SK-N-SH (cell line): ENCODE data around the gene SYT11. TPM values are rescaled to one million over a fixed set of nuclear protein-coding genes. Genes with fewer than 3 reads are reported as not detected.
"Not testable (repeated sequence)": the region's sequence is repeated elsewhere in the genome, so short reads cannot be mapped to it uniquely, and the experiment has no call there.

Experiments
- CTCF ChIA-PET: fragments of 300-600, 350-600 bp; formaldehyde crosslinking; extraction: SDS; loops from one replicate; lab custom pipeline; 2021; lab: Yijun Ruan, JAX
- POLR2A ChIA-PET: fragments of 350-600 bp; sonication (Branson Sonifier 250); formaldehyde crosslinking; extraction: SDS; loops from one replicate; lab custom pipeline; 2020; ENCODE audit warnings: antibody characterized with exemption, inconsistent platforms; lab: Yijun Ruan, JAX
- DNase-seq: peaks from one replicate; pipeline ENCODE4 v3.0.0; 2012
- H2AFZ ChIP-seq: fragments of 200-600 bp; sonication (generic); 2 replicates; pipeline ENCODE4 v1.8.1; 2016; ENCODE audit warnings: antibody characterized with exemption, mild to moderate bottlenecking, low read depth
- H3F3A ChIP-seq: fragments of 200-600 bp; sonication (generic); replicated peaks from 2 replicates; pipeline ENCODE3; 2016; ENCODE audit warnings: antibody characterized with exemption, mild to moderate bottlenecking; ENCODE audit not compliant: insufficient read depth
- H3K27ac ChIP-seq, 2 experiments: fragments of 200-500 bp in 1 of 2; fragments of 200-600 bp in 1 of 2; sonication (Bioruptor generic) in 1 of 2; sonication (generic), shearing (Covaris generic) in 1 of 2; 2 replicates each; pipeline versions ENCODE4 v1.5.1 to v1.6.1; 2014 to 2016; ENCODE audit warnings: low read depth in 2 of 2, inconsistent platforms in 1 of 2, low read length in 1 of 2, mild to moderate bottlenecking in 1 of 2, mixed read lengths in 1 of 2
- H3K27me3 ChIP-seq: fragments of 200-600 bp; sonication (generic), shearing (Covaris generic); 2 replicates; pipeline ENCODE4 v1.6.1; 2016; ENCODE audit warnings: mixed run types; ENCODE audit not compliant: insufficient read depth
- H3K36me3 ChIP-seq, 2 experiments: fragments of 200-500 bp in 1 of 2; fragments of 200-600 bp in 1 of 2; sonication (Bioruptor generic) in 1 of 2; sonication (generic) in 1 of 2; replicated peaks in 1 of 2; 2 replicates each; pipeline versions ENCODE3 to v1.5.1; 2014 to 2016; ENCODE audit warnings: low read length in 1 of 2, mild to moderate bottlenecking in 1 of 2; ENCODE audit not compliant: insufficient read depth in 2 of 2, control insufficient read depth in 1 of 2
- H3K4me1 ChIP-seq, 2 experiments: fragments of 200-500 bp in 1 of 2; fragments of 200-600 bp in 1 of 2; sonication (Bioruptor generic) in 1 of 2; sonication (generic), shearing (Covaris generic) in 1 of 2; 2 replicates each; pipeline versions ENCODE4 v1.5.1 to v1.6.1; 2014 to 2016; ENCODE audit warnings: low read depth in 1 of 2, low read length in 1 of 2, mixed run types in 1 of 2; ENCODE audit not compliant: insufficient read depth in 2 of 2, control insufficient read depth in 1 of 2
- H3K4me2 ChIP-seq: fragments of 200-600 bp; sonication (generic), shearing (Covaris generic); 2 replicates; pipeline ENCODE4 v1.6.1; 2017; ENCODE audit warnings: mixed run types
- H3K4me3 ChIP-seq, 2 experiments: fragments of 200-500 bp in 1 of 2; fragments of 200-600 bp in 1 of 2; sonication (Bioruptor generic) in 1 of 2; sonication (generic), shearing (Covaris generic) in 1 of 2; 2 replicates each; pipeline versions ENCODE4 v1.5.1 to v1.8.1; 2014 to 2016; ENCODE audit warnings: low read depth in 2 of 2, inconsistent platforms in 1 of 2, low read length in 1 of 2, mild to moderate bottlenecking in 1 of 2, mixed read lengths in 1 of 2, moderate library complexity in 1 of 2
- H3K79me2 ChIP-seq: fragments of 200-600 bp; sonication (generic); 2 replicates; pipeline ENCODE4 v1.8.1; 2017; ENCODE audit warnings: mild to moderate bottlenecking; ENCODE audit not compliant: insufficient read depth
- H3K9ac ChIP-seq: fragments of 200-600 bp; sonication (generic); 2 replicates; pipeline ENCODE4 v1.6.1; 2017; ENCODE audit warnings: mixed run types
- H3K9me2 ChIP-seq: fragments of 200-600 bp; sonication (generic); 2 replicates; pipeline ENCODE4 v1.6.1; 2017; ENCODE audit warnings: mixed run types
- H3K9me3 ChIP-seq: fragments of 200-600 bp; sonication (generic); 2 replicates; pipeline ENCODE4 v1.6.1; 2017; ENCODE audit warnings: mixed run types, mild to moderate bottlenecking, moderate library complexity
- H4K20me1 ChIP-seq: fragments of 200-600 bp; sonication (generic); 2 replicates; pipeline ENCODE4 v1.6.1; 2017; ENCODE audit warnings: mild to moderate bottlenecking, mixed run types; ENCODE audit not compliant: insufficient read depth
- CHD2 ChIP-seq: fragments of 150-350 bp; IDR thresholded peaks from 2 replicates; pipeline ENCODE4 v1.6.1; 2018; ENCODE audit warnings: low read length; ENCODE audit not compliant: partially characterized antibody
- ELF1 ChIP-seq: IDR thresholded peaks from 2 replicates; pipeline ENCODE4 v1.4.0; 2012
- FOXJ3 ChIP-seq: sonication (generic); formaldehyde crosslinking; IDR thresholded peaks from 2 replicates; pipeline ENCODE4 v1.5.1; 2020; ENCODE audit warnings: mild to moderate bottlenecking, missing genetic modification reagents
- GABPA ChIP-seq: IDR thresholded peaks from 2 replicates; pipeline ENCODE4 v1.4.0; 2012; ENCODE audit warnings: low read depth, mild to moderate bottlenecking
- GATA2 ChIP-seq: sonication (generic); formaldehyde crosslinking; IDR thresholded peaks from 2 replicates; pipeline ENCODE4 v1.5.0; 2020; ENCODE audit warnings: mild to moderate bottlenecking, missing genetic modification reagents
- IRF3 ChIP-seq: fragments of 150-350 bp; IDR thresholded peaks from 2 replicates; pipeline ENCODE4 v1.6.1; 2016; ENCODE audit warnings: mild to moderate bottlenecking, low read depth, low read length
- JUND ChIP-seq: IDR thresholded peaks from 2 replicates; pipeline ENCODE4 v1.4.0; 2012
- MAX ChIP-seq: IDR thresholded peaks from 2 replicates; pipeline ENCODE4 v1.4.0; 2012; ENCODE audit warnings: low read depth
- MEF2A ChIP-seq: IDR thresholded peaks from 2 replicates; pipeline ENCODE4 v1.4.0; 2012; ENCODE audit warnings: low read depth, borderline replicate concordance
- NFIC ChIP-seq: IDR thresholded peaks from 2 replicates; pipeline ENCODE4 v1.4.0; 2012; ENCODE audit warnings: borderline replicate concordance
- NRF1 ChIP-seq: IDR thresholded peaks from 2 replicates; pipeline ENCODE4 v1.6.1; 2012; ENCODE audit warnings: low read depth, mild to moderate bottlenecking, low read length
- PBX3 ChIP-seq: IDR thresholded peaks from 2 replicates; pipeline ENCODE4; 2012
- RCOR1 ChIP-seq: fragments of 150-350 bp; IDR thresholded peaks from 2 replicates; pipeline ENCODE4 v1.6.1; 2017; ENCODE audit warnings: antibody characterized with exemption, low read length
- SMC3 ChIP-seq: IDR thresholded peaks from 2 replicates; pipeline ENCODE4 v1.6.1; 2012; ENCODE audit warnings: low read depth, low read length, improper control_type of control experiment
- USF2 ChIP-seq: fragments of 150-350 bp; IDR thresholded peaks from 2 replicates; pipeline ENCODE4 v1.6.1; 2017; ENCODE audit warnings: antibody characterized with exemption, low read length, low read depth, borderline replicate concordance
- YY1 ChIP-seq: IDR thresholded peaks from 2 replicates; pipeline ENCODE4 v1.4.0; 2012; ENCODE audit warnings: low read depth, mild to moderate bottlenecking
- WGBS: methylation state at CpG from one replicate; pipeline ENCODE4 v1.1.6; 2017; ENCODE audit warnings: low lambda C conversion rate; 5-methylcytosine and 5-hydroxymethylcytosine counted together
- polyA plus RNA-seq, 3 experiments: library from polyadenylated mRNA; depleted of rRNA; stranded (reverse); fragments of >200 nt; gene quantifications; 2 replicates each; pipeline ENCODE4 v1.2.3, GENCODE V29; 2012

Gene SYT11
- polyA plus RNA-seq, 1 of the 3 experiments (the other 2 are of a cell fraction) = 26.7 TPM

- 100% methylated on average over 2 of the region's 2 CpGs for WGBS
- Histone ChIP-seq H3K36me3 (peaks cover 84 to 91% of the 10 kb centered on the region in 2 experiments), H3K4me3 (no peak overlapping the region), H3K27ac (no peak overlapping the region), H2AFZ (no peak overlapping the region), H3K27me3 (no peaks in the 10 kb centered on the region), H3K4me2 (no peak overlapping the region), H3K9me2 (no peaks in the 10 kb centered on the region), H3F3A (peaks cover 35% of the 10 kb centered on the region), H3K4me1 (peaks cover 0 to under 1% of the 10 kb centered on the region in 2 experiments; a peak in 2 of 4 replicates), H3K9ac (no peak overlapping the region), H3K79me2 (peaks cover 90% of the 10 kb centered on the region), H4K20me1 (peaks cover 22% of the 10 kb centered on the region), H3K9me3 (no peaks in the 10 kb centered on the region)
- no peak for DNase-seq
- CTCF ChIA-PET = no interaction called here
- no peak for TF ChIP-seq NFIC
- POLR2A ChIA-PET = no interaction called here
Observed at GRCh38 chr1:155925506-155925905, 66.1 kb downstream of the SYT11 start.

GRCh38 chr1:155929057-155929456 lies 69.7 kb downstream of the SYT11 start:
- Histone ChIP-seq H4K20me1 (peaks cover 42% of the 10 kb centered on the region), H3K4me1 (peaks cover 18 to 19% of the 10 kb centered on the region in 2 experiments), H3K27ac (no peak overlapping the region), H2AFZ (no peak overlapping the region), H3K4me2 (no peak overlapping the region), H3K27me3 (no peaks in the 10 kb centered on the region), H3K9ac (no peak overlapping the region), H3K9me3 (no peaks in the 10 kb centered on the region), H3K9me2 (no peaks in the 10 kb centered on the region), H3F3A (peaks cover 33% of the 10 kb centered on the region), H3K36me3 (peaks cover 71 to 85% of the 10 kb centered on the region in 2 experiments), H3K79me2 (peaks cover 96% of the 10 kb centered on the region), H3K4me3 (no peak overlapping the region)
- CTCF ChIA-PET = interaction anchor here (0.9 to 3.5 kb wide), 3 partner anchors 13 to 138 kb away, joined by 3 to 20 read pairs (median 8); no protein-coding TSS in a partner anchor
- DNase-seq = no peak
- 85% methylated on average over 5 of the region's 5 CpGs for WGBS
- TF ChIP-seq GATA2 (CRISPR knock-in tag) (no peak), PBX3 (no peak), IRF3 (no peak), FOXJ3 (CRISPR knock-in tag) (no peak), USF2 (no peak), JUND (no peak), ELF1 (no peak), NFIC (no peak), SMC3 (no peak), GABPA (no peak), MEF2A (no peak), NRF1 (no peak), MAX (no peak), CHD2 (no peak), YY1 (no peak), RCOR1 (no peak)
- TF ChIP-seq, all 33 proteins: peak for 0
- POLR2A ChIA-PET = no interaction called here

- not testable (repeated sequence) for H3K9me3 ChIP-seq, H3K27me3 ChIP-seq, H2AFZ ChIP-seq, H3K9me2 ChIP-seq, DNase-seq
- H3K36me3 ChIP-seq = peaks cover 59 to 69% of the 10 kb centered on the region in 2 experiments
- CTCF ChIA-PET = interaction anchor here (3.5 kb wide), 1 partner anchor 59 kb away, joined by 20 read pairs; no protein-coding TSS in a partner anchor
- H3K4me1 ChIP-seq = peaks cover 19 to 20% of the 10 kb centered on the region in 2 experiments
- H3F3A ChIP-seq = peaks cover 30% of the 10 kb centered on the region
- POLR2A ChIA-PET = interaction anchor here (0.6 to 1.9 kb wide), 3 partner anchors 12 to 152 kb away, joined by 3 to 4 read pairs (median 3); partner anchors contain the start of gene MEX3A
- H3K4me3 ChIP-seq = peak overlapping the region; percentile 17 to 86
- peak overlapping the region; percentile 97 for H3K4me2 ChIP-seq
- H3K9ac ChIP-seq = peak overlapping the region; percentile 98
- 32% methylated on average over 10 of the region's 10 CpGs for WGBS
- peak overlapping the region in 1 of 2 experiments; percentile 30; a peak in 1 of 4 replicates for H3K27ac ChIP-seq
- H4K20me1 ChIP-seq = peaks cover 42% of the 10 kb centered on the region
- peaks cover 90% of the 10 kb centered on the region for H3K79me2 ChIP-seq
Observed at GRCh38 chr1:155930725-155931124, 71.4 kb downstream of the SYT11 start.
